Endothelial cell of umbilical vein (primary cell): ENCODE results near the gene RTN4R. TPM values are rescaled to one million over a fixed set of nuclear protein-coding genes. Genes with fewer than 3 reads are reported as not detected.

ENCODE experiments used
- BruUV-seq: library from RNA; stranded (reverse); fragments of 400-500 nt; replicated peaks from 2 replicates; lab custom pipeline; 2021; lab: Mats Ljungman, UMichigan
- CTCF ChIA-PET: fragments of 300-600, 350-600 bp; sonication (Branson Sonifier 250); formaldehyde crosslinking; loops from one replicate; lab custom pipeline; 2021; ENCODE audit warnings: antibody characterized with exemption, inconsistent platforms; lab: Charles Lee
- POLR2A ChIA-PET: fragments of 300-600, 350-600 bp; sonication (Branson Sonifier 250); formaldehyde crosslinking; loops from one replicate; lab custom pipeline; 2021; ENCODE audit warnings: antibody characterized with exemption, inconsistent platforms; lab: Charles Lee
- DNase-seq: peaks from one replicate; pipeline ENCODE4 v3.0.0-alpha.2; 2011; ENCODE audit warnings: low read depth, low spot score
- FAIRE-seq: peaks from 2 replicates; lab custom pipeline; 2011; peaks lifted over from hg19 to GRCh38; lab: Jason Lieb, UNC
- H2AFZ ChIP-seq: 2 replicates; pipeline ENCODE4 v1.6.0; 2012; ENCODE audit warnings: low read depth, low read length, control low read depth, inconsistent platforms
- H3K27ac ChIP-seq: 2 replicates; pipeline ENCODE4 v1.5.1; 2011; ENCODE audit warnings: low read depth, mild to moderate bottlenecking, control low read depth, low read length, moderate library complexity; ENCODE audit not compliant: insufficient read depth
- H3K27me3 ChIP-seq, 2 experiments: 2 replicates each; pipeline versions ENCODE4 v1.6.0 to v1.6.1; 2011; ENCODE audit warnings: low read length in 2 of 2, mixed read lengths in 1 of 2; ENCODE audit not compliant: control insufficient read depth in 2 of 2, insufficient read depth in 2 of 2
- H3K36me3 ChIP-seq, 2 experiments: 2 replicates in 1 of 2; 3 replicates in 1 of 2; pipeline ENCODE4 v1.5.1; 2011; ENCODE audit warnings: low read length in 2 of 2, mild to moderate bottlenecking in 1 of 2, moderate library complexity in 1 of 2; ENCODE audit not compliant: control insufficient read depth in 2 of 2, insufficient read depth in 2 of 2; ENCODE audit errors: extremely low read depth in 1 of 2
- H3K4me1 ChIP-seq: 3 replicates; pipeline ENCODE4 v1.5.1; 2011; ENCODE audit warnings: mild to moderate bottlenecking, low read length; ENCODE audit not compliant: control insufficient read depth, insufficient read depth; ENCODE audit errors: extremely low read depth
- H3K4me2 ChIP-seq: 2 replicates; pipeline ENCODE4 v1.6.1; 2011; ENCODE audit warnings: low read length, control low read depth, mixed read lengths; ENCODE audit not compliant: insufficient read depth
- H3K4me3 ChIP-seq, 3 experiments: fragments of 200-600 bp in 1 of 3; sonication (generic), shearing (Covaris generic) in 1 of 3; replicated peaks in 1 of 3; 2 replicates each; pipeline ENCODE4 v1.5.1; 2011 to 2016; ENCODE audit warnings: control low read depth in 3 of 3, low read length in 3 of 3, mild to moderate bottlenecking in 2 of 3, inconsistent platforms in 1 of 3, low read depth in 1 of 3, moderate library complexity in 1 of 3; ENCODE audit not compliant: insufficient read depth in 1 of 3
- H3K79me2 ChIP-seq: 2 replicates; pipeline ENCODE4 v1.6.0; 2012; ENCODE audit warnings: low read length, inconsistent platforms; ENCODE audit not compliant: control insufficient read depth, insufficient read depth
- H3K9ac ChIP-seq: replicated peaks from 2 replicates; pipeline ENCODE3; 2011; ENCODE audit warnings: low read length, control low read depth; ENCODE audit not compliant: insufficient read depth; ENCODE audit errors: extremely low read depth
- H3K9me1 ChIP-seq: replicated peaks from 3 replicates; pipeline ENCODE4 v1.6.0; 2011; ENCODE audit warnings: mild to moderate bottlenecking, low read length; ENCODE audit not compliant: control insufficient read depth, insufficient read depth; ENCODE audit errors: extremely low read depth
- H3K9me3 ChIP-seq: replicated peaks from 2 replicates; pipeline ENCODE4 v1.5.1; 2012; ENCODE audit warnings: low read length, inconsistent platforms; ENCODE audit not compliant: control insufficient read depth, insufficient read depth
- H4K20me1 ChIP-seq: replicated peaks from 2 replicates; pipeline ENCODE3; 2011; ENCODE audit warnings: mild to moderate bottlenecking, low read length; ENCODE audit not compliant: control insufficient read depth, insufficient read depth; ENCODE audit errors: extremely low read depth
- CTCF ChIP-seq, 2 donors: IDR thresholded peaks; 1 replicate in 1 of 2; 2 replicates in 1 of 2; pipeline ENCODE4 v1.5.1; 2011; ENCODE audit warnings: low read length in 2 of 2, mild to moderate bottlenecking in 2 of 2, moderate library complexity in 2 of 2, control low read depth in 1 of 2, inconsistent platforms in 1 of 2, low read depth in 1 of 2; ENCODE audit not compliant: insufficient read depth in 1 of 2; ENCODE audit errors: extremely low read depth in 1 of 2
- EZH2 ChIP-seq: IDR thresholded peaks from 2 replicates; pipeline ENCODE4 v1.6.1; 2012; ENCODE audit warnings: borderline replicate concordance, low read depth, mild to moderate bottlenecking, moderate library complexity, low read length, inconsistent platforms; ENCODE audit not compliant: severe bottlenecking
- FOS ChIP-seq: IDR thresholded peaks from 2 replicates; pipeline ENCODE4 v1.6.1; 2011; ENCODE audit warnings: mild to moderate bottlenecking, low read length, moderate library complexity, borderline replicate concordance; ENCODE audit not compliant: insufficient read depth
- GATA2 ChIP-seq: IDR thresholded peaks from 2 replicates; pipeline ENCODE4 v1.7.0; 2011; ENCODE audit warnings: low read depth, mild to moderate bottlenecking, moderate library complexity, mixed read lengths, low read length; ENCODE audit not compliant: insufficient read length, insufficient read depth
- JUN ChIP-seq: IDR thresholded peaks from 2 replicates; pipeline ENCODE4 v1.6.1; 2011; ENCODE audit warnings: borderline replicate concordance, low read depth; ENCODE audit not compliant: insufficient read length, insufficient read depth
- MAX ChIP-seq: IDR thresholded peaks from 2 replicates; pipeline ENCODE4 v1.6.1; 2011; ENCODE audit not compliant: insufficient read depth, insufficient read length
- MYC ChIP-seq: IDR thresholded peaks from one replicate; pipeline ENCODE4 v1.6.1; 2011; ENCODE audit warnings: mild to moderate bottlenecking, low read depth, low read length
- POLR2A ChIP-seq: IDR thresholded peaks from 2 replicates; pipeline ENCODE4 v1.6.1; 2012; ENCODE audit warnings: low read depth, mild to moderate bottlenecking, control low read depth, low read length
- POLR2AphosphoS5 ChIP-seq: IDR thresholded peaks from 2 replicates; pipeline ENCODE4 v1.6.1; 2012; ENCODE audit warnings: low read depth, mild to moderate bottlenecking, control low read depth, low read length, moderate library complexity; ENCODE audit not compliant: insufficient read depth
- dilution Hi-C: fragments of 300-500 bp; cut with MboI; formaldehyde crosslinking; loops from one replicate; pipeline ENCODE4 v1.15.0; 2019; ENCODE audit warnings: low sequenced_read_pairs; ENCODE audit not compliant: extremely low pct_ligation_motif_present
- intact Hi-C: fragments of 100-400 bp; cut with micrococcal nuclease; formaldehyde crosslinking; loops from one replicate; pipeline ENCODE4 v1.10.0; 2022
- polyA plus RNA-seq, 4 experiments: library from polyadenylated mRNA; depleted of rRNA in 3 of 4; stranded (reverse) in 3 of 4; unstranded in 1 of 4; fragments of >200 nt; gene quantifications; 2 replicates each; pipeline versions ENCODE4 v1.2.1 to v1.2.3, GENCODE V29; 2011 to 2012; ENCODE audit warnings: missing spikeins in 1 of 4
- total RNA-seq: library from RNA; stranded (reverse); gene quantifications from 2 replicates; pipeline ENCODE4 v1.2.3, GENCODE V29; 2021

The RTN4R gene
- total and polyA plus RNA-seq, 2 donors (not counting 3 experiments of a cell fraction or from before 2014, with no cell fraction given) = 1.2 to 2.2 TPM

- TF ChIP-seq JUN (no peak), POLR2A (no peak), CTCF (IDR thresholded peaks at IDR 0.05; ENCODE audit: extremely low read depth in 1 of 2, insufficient read depth in 1 of 2, low read depth in 1 of 2, low read length in 2 of 2) (no peak), POLR2AphosphoS5 (no peak), FOS (no peak), GATA2 (no peak), MAX (no peak), MYC (no peak), EZH2 (no peak)
- no peak for DNase-seq
- H3K9ac ChIP-seq = no peak overlapping the region
- no peaks in the 10 kb centered on the region for H4K20me1 ChIP-seq
- H3K36me3 ChIP-seq = no peaks in the 10 kb centered on the region
- no peaks in the 10 kb centered on the region for H3K9me1 ChIP-seq
- CTCF ChIA-PET = interaction anchor here (1.1 to 3.7 kb wide), 2 partner anchors 9 to 136 kb away, joined by 3 to 25 read pairs; no protein-coding TSS in a partner anchor
- no TSS peak for BruUV-seq
- intact Hi-C loops = no loop called here
- no peaks in the 10 kb centered on the region for H3K9me3 ChIP-seq
- no peak for FAIRE-seq
- H3K4me2 ChIP-seq = no peak overlapping the region
- H3K27ac ChIP-seq = no peak overlapping the region
- dilution Hi-C loops = no loop called here
- no peak overlapping the region for H3K4me3 ChIP-seq
- POLR2A ChIA-PET = no interaction called here
- H2AFZ ChIP-seq = no peak overlapping the region
- peaks cover 0 to 5% of the 10 kb centered on the region in 2 experiments for H3K27me3 ChIP-seq
- no peaks in the 10 kb centered on the region for H3K4me1 ChIP-seq
- H3K79me2 ChIP-seq = no peaks in the 10 kb centered on the region
Observed at GRCh38 chr22:20292673-20293232, 24.6 kb upstream of the RTN4R start.
